Natural killer cell (primary cell): ENCODE measurements around the gene BAG5. TPM values are rescaled to one million over a fixed set of nuclear protein-coding genes. Genes with fewer than 3 reads are reported as not detected.
A peak's percentile ranks its signal among the peaks of the same experiment; 100 is the strongest.

Experiments used
- ATAC-seq, 3 donors: fragments of 150-1000 bp in 2 of 3; fragments of 200-7000 bp in 1 of 3; cut with Tn5 transposase; 1 replicate in 1 of 3; 2 replicates in 2 of 3; pipeline ENCODE4 v1.10.0; 2021; ENCODE audit warnings: mild to moderate bottlenecking in 2 of 3, moderate library complexity in 2 of 3
- DNase-seq, 2 donors: peaks; one replicate each; pipeline versions ENCODE4 v3.0.0 to v3.0.0-alpha.2; 2013 to 2021; ENCODE audit warnings: mixed read lengths in 1 of 2
- H3K27ac ChIP-seq: one replicate; pipeline ENCODE4 v1.5.1; 2013; ENCODE audit warnings: mild to moderate bottlenecking, low read length
- H3K27me3 ChIP-seq: one replicate; pipeline ENCODE4 v1.6.1; 2013; ENCODE audit warnings: low read length; ENCODE audit not compliant: control insufficient read depth, insufficient read depth
- H3K36me3 ChIP-seq: one replicate; pipeline ENCODE4 v1.6.1; 2013; ENCODE audit warnings: low read length; ENCODE audit not compliant: control insufficient read depth, insufficient read depth
- H3K4me1 ChIP-seq: one replicate; pipeline ENCODE4 v1.6.1; 2013; ENCODE audit warnings: low read length; ENCODE audit not compliant: control insufficient read depth, insufficient read depth
- H3K4me3 ChIP-seq: one replicate; pipeline ENCODE4 v1.5.1; 2013; ENCODE audit warnings: low read length
- H3K9me3 ChIP-seq: one replicate; pipeline ENCODE4 v1.6.1; 2013; ENCODE audit warnings: low read length; ENCODE audit not compliant: control insufficient read depth, insufficient read depth
- H3K27ac Mint-ChIP-seq, 2 donors: one replicate each; pipeline ENCODE4 v1.8.0; 2022; ENCODE audit warnings: mild to moderate bottlenecking in 2 of 2, mixed read lengths in 2 of 2, moderate library complexity in 1 of 2
- H3K27me3 Mint-ChIP-seq, 2 donors: one replicate each; pipeline ENCODE4 v1.8.0; 2022; ENCODE audit warnings: low read depth in 2 of 2, mixed read lengths in 2 of 2
- H3K36me3 Mint-ChIP-seq: one replicate; pipeline ENCODE4 v1.8.0; 2022; ENCODE audit warnings: mixed read lengths
- H3K4me1 Mint-ChIP-seq, 2 donors: one replicate each; pipeline ENCODE4 v1.8.0; 2022; ENCODE audit warnings: mixed read lengths in 2 of 2
- H3K4me3 Mint-ChIP-seq: one replicate; pipeline ENCODE4 v1.8.0; 2022; ENCODE audit warnings: mild to moderate bottlenecking, moderate library complexity, mixed read lengths
- H3K9me3 Mint-ChIP-seq, 2 donors: one replicate each; pipeline ENCODE4 v1.8.0; 2022; ENCODE audit warnings: mixed read lengths in 2 of 2
- WGBS: methylation state at CpG from one replicate; pipeline ENCODE4 v1.1.7; 2013; ENCODE audit warnings: missing lambda C conversion rate; ENCODE audit not compliant: insufficient coverage; 5-methylcytosine and 5-hydroxymethylcytosine counted together
- intact Hi-C: fragments of 100-400 bp; cut with micrococcal nuclease; formaldehyde crosslinking; loops from one replicate; pipeline ENCODE4 v1.14.2; 2022
- total RNA-seq, 4 donors: library from RNA; stranded (reverse); fragments of 120-200 nt in 1 of 4; gene quantifications; one replicate each; pipeline versions ENCODE4 v1.2.3 to v1.2.4, GENCODE V29; 2013 to 2022
- TF ChIP-seq, protein P1 (sequence below): fragments of 200-600 bp; IDR thresholded peaks from one replicate; pipeline ENCODE4 v1.8.0; 2022; ENCODE audit warnings: antibody characterized with exemption

Gene BAG5
- total RNA-seq, 3 donors from 2014 or later (not counting 1 experiment from before 2014, with no cell fraction given): 36.1 to 48.0 (median 47.0) TPM

DNA sequence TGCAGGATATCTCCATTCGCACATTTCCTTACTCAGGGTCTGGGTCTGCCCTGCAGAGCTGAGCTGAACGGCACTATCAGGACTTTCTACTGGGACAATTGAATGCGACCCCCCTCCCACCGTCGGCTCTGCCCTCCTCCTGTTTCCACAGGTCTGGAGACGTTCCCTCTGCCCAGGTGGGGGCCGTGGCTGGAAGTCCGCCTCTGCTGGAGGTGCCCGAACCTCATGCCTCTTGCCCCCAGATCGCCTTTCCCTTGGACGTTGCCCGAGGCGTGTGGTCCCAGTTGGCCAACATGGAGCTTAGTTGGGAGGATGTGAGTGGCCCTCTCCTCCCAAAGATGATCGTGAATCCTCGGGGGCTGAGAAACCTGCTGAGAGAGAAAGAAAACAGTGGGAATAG, 45.4 kb upstream of the BAG5 start:
- intact Hi-C loops: no loop called here
- Mint-ChIP-seq H3K27me3 (peaks cover 8 to 23% of the 10 kb centered on the region in 2 donors), H3K4me3 (peak overlapping the region; percentile 88), H3K9me3 (peaks cover 2 to 7% of the 10 kb centered on the region in 2 donors), H3K27ac (peak overlapping the region in 1 of 2 donors; percentile 74), H3K36me3 (peaks cover 6% of the 10 kb centered on the region), H3K4me1 (peaks cover 15 to 26% of the 10 kb centered on the region in 2 donors)
- no peaks in the 10 kb centered on the region for H3K36me3 ChIP-seq
- peaks cover 3% of the 10 kb centered on the region for H3K27me3 ChIP-seq
- H3K4me1 ChIP-seq: peaks cover 24% of the 10 kb centered on the region
- H3K4me3 ChIP-seq: peak overlapping the region; percentile 23
- TF ChIP-seq, protein P1, sequence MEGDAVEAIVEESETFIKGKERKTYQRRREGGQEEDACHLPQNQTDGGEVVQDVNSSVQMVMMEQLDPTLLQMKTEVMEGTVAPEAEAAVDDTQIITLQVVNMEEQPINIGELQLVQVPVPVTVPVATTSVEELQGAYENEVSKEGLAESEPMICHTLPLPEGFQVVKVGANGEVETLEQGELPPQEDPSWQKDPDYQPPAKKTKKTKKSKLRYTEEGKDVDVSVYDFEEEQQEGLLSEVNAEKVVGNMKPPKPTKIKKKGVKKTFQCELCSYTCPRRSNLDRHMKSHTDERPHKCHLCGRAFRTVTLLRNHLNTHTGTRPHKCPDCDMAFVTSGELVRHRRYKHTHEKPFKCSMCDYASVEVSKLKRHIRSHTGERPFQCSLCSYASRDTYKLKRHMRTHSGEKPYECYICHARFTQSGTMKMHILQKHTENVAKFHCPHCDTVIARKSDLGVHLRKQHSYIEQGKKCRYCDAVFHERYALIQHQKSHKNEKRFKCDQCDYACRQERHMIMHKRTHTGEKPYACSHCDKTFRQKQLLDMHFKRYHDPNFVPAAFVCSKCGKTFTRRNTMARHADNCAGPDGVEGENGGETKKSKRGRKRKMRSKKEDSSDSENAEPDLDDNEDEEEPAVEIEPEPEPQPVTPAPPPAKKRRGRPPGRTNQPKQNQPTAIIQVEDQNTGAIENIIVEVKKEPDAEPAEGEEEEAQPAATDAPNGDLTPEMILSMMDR: no peak
- H3K9me3 ChIP-seq: peaks cover 15% of the 10 kb centered on the region
- WGBS: 21% methylated on average over 15 of the region's 15 CpGs
- ATAC-seq (peak in 1 of 3 donors; percentile 12), DNase-seq (no peak)
- no peak overlapping the region for H3K27ac ChIP-seq

DNA sequence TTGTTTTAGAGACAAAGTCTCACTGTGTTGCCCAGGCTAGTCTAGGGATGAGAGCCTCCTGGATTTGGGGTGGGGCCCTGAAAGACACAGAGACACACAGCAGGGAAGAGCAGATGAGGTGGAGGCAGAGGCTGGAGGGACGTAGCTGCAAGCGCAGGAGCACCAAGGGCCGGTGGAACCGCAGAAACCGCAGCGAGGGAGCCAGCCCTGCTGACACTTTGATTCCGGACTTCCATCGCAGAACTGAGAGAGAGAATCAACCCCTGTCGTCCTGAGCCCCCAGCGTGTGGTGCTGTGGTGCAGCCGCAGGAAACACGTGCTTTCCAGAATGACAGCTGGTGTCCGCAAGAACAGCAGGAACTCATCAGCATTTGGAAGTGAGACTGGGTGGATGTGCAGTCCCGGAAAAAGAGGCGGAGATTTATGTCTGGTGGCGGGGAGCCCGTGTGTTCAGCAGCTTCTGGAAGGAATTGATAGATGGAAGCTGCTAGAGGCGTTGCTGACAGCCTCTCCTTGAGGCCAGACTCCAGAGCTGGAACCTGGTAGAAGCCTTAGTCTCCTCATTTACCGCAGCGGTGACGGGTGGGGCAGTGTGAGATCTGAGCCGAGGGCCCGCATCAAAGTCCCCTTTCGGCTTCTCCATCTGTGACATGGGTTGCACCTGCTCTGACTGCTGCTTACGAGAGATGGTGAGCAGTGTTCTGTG, 44.7 kb upstream of the BAG5 start:
- Histone ChIP-seq H3K36me3 (no peaks in the 10 kb centered on the region), H3K9me3 (peaks cover 15% of the 10 kb centered on the region), H3K27me3 (peaks cover 3% of the 10 kb centered on the region), H3K4me3 (peak overlapping the region; percentile 23), H3K27ac (no peak overlapping the region), H3K4me1 (peaks cover 24% of the 10 kb centered on the region)
- H3K4me3 Mint-ChIP-seq: peak overlapping the region; percentile 88
- 1% methylated on average over 25 of the region's 25 CpGs for WGBS
- ATAC-seq (peak; percentile 76 to 83 (median 77)), DNase-seq (peak; percentile 56 to 78)
- peaks cover 6% of the 10 kb centered on the region for H3K36me3 Mint-ChIP-seq
- peaks cover 2 to 7% of the 10 kb centered on the region in 2 donors for H3K9me3 Mint-ChIP-seq
- H3K27me3 Mint-ChIP-seq: peaks cover 8 to 23% of the 10 kb centered on the region in 2 donors
- intact Hi-C loops: no loop called here
- peak overlapping the region; percentile 12 to 74 for H3K27ac Mint-ChIP-seq
- H3K4me1 Mint-ChIP-seq: peaks cover 15 to 26% of the 10 kb centered on the region in 2 donors
- TF ChIP-seq, protein P1: no peak

DNA sequence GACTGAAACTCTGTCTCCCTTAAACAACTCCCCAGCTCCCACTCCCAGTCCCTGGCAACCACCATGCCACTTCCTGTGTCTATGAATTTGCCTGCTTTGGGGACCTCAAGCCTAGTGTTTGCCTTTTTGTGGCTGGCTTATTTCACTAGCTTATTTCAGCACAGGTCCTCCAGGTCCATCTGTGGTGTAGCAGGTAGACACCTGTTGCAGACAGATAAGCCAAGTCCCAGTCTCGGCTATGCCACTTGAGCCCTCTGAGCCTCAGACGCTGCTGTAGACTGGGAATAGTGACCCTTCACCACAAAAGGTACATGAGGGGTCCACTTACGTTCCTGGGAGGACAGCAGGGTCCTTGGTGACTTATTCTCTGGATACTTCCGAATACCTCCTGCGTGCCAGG, 42.2 kb upstream of the BAG5 start:
- Mint-ChIP-seq H3K36me3 (no peaks in the 10 kb centered on the region), H3K27me3 (peaks cover 8 to 16% of the 10 kb centered on the region in 2 donors), H3K27ac (no peak overlapping the region), H3K4me1 (peaks cover 15 to 26% of the 10 kb centered on the region in 2 donors), H3K4me3 (no peak overlapping the region), H3K9me3 (no peaks in the 10 kb centered on the region)
- no peak for ATAC-seq
- Histone ChIP-seq H3K27me3 (peaks cover 3% of the 10 kb centered on the region), H3K36me3 (no peaks in the 10 kb centered on the region), H3K4me3 (no peak overlapping the region), H3K4me1 (peaks cover 24% of the 10 kb centered on the region), H3K9me3 (no peaks in the 10 kb centered on the region), H3K27ac (no peak overlapping the region)
- intact Hi-C loops: no loop called here
- 89% methylated on average over 5 of the region's 5 CpGs for WGBS
- TF ChIP-seq, protein P1: no peak
- no peak for DNase-seq
